Measurements from ENCODE around the gene GAL3ST3.
"Not testable (repeated sequence)": the region's sequence is repeated elsewhere in the genome, so short reads cannot be mapped to it uniquely, and the experiment has no call there.

GAL3ST3 gene

GRCh38 chr11:66044757-66045156, 4.2 kb downstream of the GAL3ST3 start:
- no peak for DNase-seq (ENCODE audit: low read depth in 2 of 2)

GRCh38 chr11:66042996-66043906, 5.7 kb downstream of the GAL3ST3 start:
- no peak for DNase-seq (ENCODE audit: low read depth in 2 of 2)

GRCh38 chr11:66042227-66042995, 6.5 kb downstream of the GAL3ST3 start:
- DNase-seq (ENCODE audit: low read depth in 2 of 2), result no peak

GRCh38 chr11:66039765-66040164, 9.2 kb downstream of the GAL3ST3 start:
- no peak for DNase-seq (ENCODE audit: low read depth in 2 of 2)

- DNase-seq (ENCODE audit: low read depth in 2 of 2), result no peak
Observed at GRCh38 chr11:66037327-66037726, 11.6 kb downstream of the GAL3ST3 start.

GRCh38 chr11:66036334-66036710, 12.6 kb downstream of the GAL3ST3 start:
- DNase-seq (ENCODE audit: low read depth in 2 of 2), result no peak

- DNase-seq (ENCODE audit: low read depth in 2 of 2), result no peak
Observed at GRCh38 chr11:66035653-66036333, 13.2 kb downstream of the GAL3ST3 start.

- no peak for DNase-seq (ENCODE audit: low read depth in 2 of 2)
Observed at GRCh38 chr11:66032957-66033735, 15.8 kb downstream of the GAL3ST3 start.

GRCh38 chr11:66026017-66026529, 22.9 kb downstream of the GAL3ST3 start, which contains the start of gene CATSPER1:
TSS of gene CATSPER1 (minus strand) at chr11:66026479. CDS start at chr11:66026379, 100 bp downstream.
- DNase-seq (ENCODE audit: low read depth in 2 of 2), result no peak

GRCh38 chr11:66023186-66023440, 25.8 kb downstream of the GAL3ST3 start:
- DNase-seq (ENCODE audit: low read depth in 2 of 2), result not testable (repeated sequence)

- peak; percentile 58 to 80 for DNase-seq (ENCODE audit: low read depth in 2 of 2)
Observed at GRCh38 chr11:66022401-66023185, 26.4 kb downstream of the GAL3ST3 start.

- DNase-seq (ENCODE audit: low read depth in 2 of 2), result no peak
Observed at GRCh38 chr11:66020618-66021357, 28.2 kb downstream of the GAL3ST3 start.

- no peak for DNase-seq (ENCODE audit: low read depth in 2 of 2)
Observed at GRCh38 chr11:66020212-66020611, 28.7 kb downstream of the GAL3ST3 start.

- no peak for DNase-seq (ENCODE audit: low read depth in 2 of 2)
Observed at GRCh38 chr11:66017321-66017720, 31.6 kb downstream of the GAL3ST3 start.

- no peak for DNase-seq (ENCODE audit: low read depth in 2 of 2)
Observed at GRCh38 chr11:66016793-66017177, 32.2 kb downstream of the GAL3ST3 start.

GRCh38 chr11:66015936-66016792, 32.8 kb downstream of the GAL3ST3 start:
- DNase-seq (ENCODE audit: low read depth in 2 of 2), result no peak

- DNase-seq (ENCODE audit: low read depth in 2 of 2), result no peak
Observed at GRCh38 chr11:66015454-66015881, 33.5 kb downstream of the GAL3ST3 start.

- no peak for DNase-seq (ENCODE audit: low read depth in 2 of 2)
Observed at GRCh38 chr11:66014804-66015453, 34.0 kb downstream of the GAL3ST3 start.

- DNase-seq (ENCODE audit: low read depth in 2 of 2), result no peak
Observed at GRCh38 chr11:66013762-66014100, 35.2 kb downstream of the GAL3ST3 start.
